CD14-positive monocyte (primary cell): Measurements from ENCODE around the gene CDRT15. TPM values are rescaled to one million over a fixed set of nuclear protein-coding genes. Genes with fewer than 3 reads are reported as not detected.

Source experiments
- DNase-seq, 3 donors: peaks; one replicate each; pipeline ENCODE4 v3.0.0-alpha.2; 2011 to 2022
- H2AFZ ChIP-seq: 2 replicates; pipeline ENCODE4 v1.6.0; 2012; ENCODE audit warnings: mild to moderate bottlenecking, low read depth, low read length, inconsistent platforms; ENCODE audit not compliant: insufficient read depth, poor library complexity, severe bottlenecking
- H3K27ac ChIP-seq, 2 donors: 1 replicate in 1 of 2; 2 replicates in 1 of 2; pipeline ENCODE4 v1.5.1; 2012 to 2013; ENCODE audit warnings: low read length in 2 of 2, control low read depth in 1 of 2, inconsistent platforms in 1 of 2, low read depth in 1 of 2, mild to moderate bottlenecking in 1 of 2
- H3K27me3 ChIP-seq, 2 donors: one replicate each; pipeline versions ENCODE4 v1.6.0 to v1.6.1; 2011 to 2013; ENCODE audit warnings: low read length in 2 of 2; ENCODE audit not compliant: control insufficient read depth in 2 of 2, insufficient read depth in 2 of 2
- H3K36me3 ChIP-seq, 2 donors: replicated peaks in 1 of 2; 1 replicate in 1 of 2; 2 replicates in 1 of 2; pipeline versions ENCODE4 v1.5.1 to v1.6.1; 2012 to 2013; ENCODE audit warnings: low read length in 2 of 2, control low read depth in 1 of 2, inconsistent platforms in 1 of 2, mild to moderate bottlenecking in 1 of 2; ENCODE audit not compliant: insufficient read depth in 2 of 2, control insufficient read depth in 1 of 2
- H3K4me1 ChIP-seq, 2 donors: 1 replicate in 1 of 2; 2 replicates in 1 of 2; pipeline versions ENCODE4 v1.5.1 to v1.6.1; 2012 to 2013; ENCODE audit warnings: low read length in 2 of 2, control low read depth in 1 of 2, inconsistent platforms in 1 of 2, mild to moderate bottlenecking in 1 of 2, moderate library complexity in 1 of 2; ENCODE audit not compliant: insufficient read depth in 2 of 2, control insufficient read depth in 1 of 2
- H3K4me2 ChIP-seq: replicated peaks from 2 replicates; pipeline ENCODE3; 2012; ENCODE audit warnings: low read length, moderate library complexity, mild to moderate bottlenecking; ENCODE audit not compliant: poor library complexity, severe bottlenecking; ENCODE audit errors: extremely low read depth
- H3K4me3 ChIP-seq, 3 experiments: fragments of 200-600 bp in 1 of 3; sonication (generic) in 1 of 3; replicated peaks in 1 of 3; 1 replicate in 2 of 3; 2 replicates in 1 of 3; pipeline ENCODE4 v1.5.1; 2011 to 2013; ENCODE audit warnings: low read length in 3 of 3, mild to moderate bottlenecking in 3 of 3, control low read depth in 2 of 3, low read depth in 2 of 3, inconsistent platforms in 1 of 3, moderate library complexity in 1 of 3
- H3K79me2 ChIP-seq: 2 replicates; pipeline ENCODE4 v1.6.0; 2012; ENCODE audit warnings: mild to moderate bottlenecking, control low read depth, inconsistent platforms, low read length, moderate library complexity; ENCODE audit not compliant: insufficient read depth
- H3K9ac ChIP-seq: 2 replicates; pipeline ENCODE4 v1.6.0; 2017; ENCODE audit warnings: low read length, mild to moderate bottlenecking; ENCODE audit not compliant: insufficient read depth, poor library complexity, severe bottlenecking
- H3K9me3 ChIP-seq, 2 donors: replicated peaks in 1 of 2; 1 replicate in 1 of 2; 2 replicates in 1 of 2; pipeline versions ENCODE4 v1.5.1 to v1.6.1; 2012 to 2013; ENCODE audit warnings: low read length in 2 of 2, control low read depth in 1 of 2; ENCODE audit not compliant: control insufficient read depth in 1 of 2, insufficient read depth in 1 of 2
- H4K20me1 ChIP-seq: 2 replicates; pipeline ENCODE4 v1.6.0; 2012; ENCODE audit warnings: mild to moderate bottlenecking, low read length, control low read depth, moderate library complexity; ENCODE audit not compliant: insufficient read depth
- H3K27ac Mint-ChIP-seq, 7 donors: one replicate each; pipeline ENCODE4 v1.8.0; 2020; ENCODE audit warnings: mild to moderate bottlenecking in 7 of 7, mixed read lengths in 7 of 7, moderate library complexity in 6 of 7, inconsistent platforms in 2 of 7
- H3K27me3 Mint-ChIP-seq, 3 donors: one replicate each; pipeline ENCODE4 v1.8.0; 2021 to 2022; ENCODE audit warnings: low read depth in 3 of 3, mild to moderate bottlenecking in 3 of 3, mixed read lengths in 3 of 3, moderate library complexity in 3 of 3, inconsistent platforms in 1 of 3
- H3K36me3 Mint-ChIP-seq, 2 donors: one replicate each; pipeline ENCODE4 v1.8.0; 2020; ENCODE audit warnings: mixed read lengths in 2 of 2, inconsistent platforms in 1 of 2, mild to moderate bottlenecking in 1 of 2
- H3K4me1 Mint-ChIP-seq: one replicate; pipeline ENCODE4 v1.8.0; 2020; ENCODE audit warnings: mild to moderate bottlenecking, mixed read lengths
- H3K4me3 Mint-ChIP-seq, 2 donors: one replicate each; pipeline ENCODE4 v1.8.0; 2020; ENCODE audit warnings: mild to moderate bottlenecking in 2 of 2, mixed read lengths in 2 of 2, moderate library complexity in 1 of 2
- H3K9me3 Mint-ChIP-seq, 7 donors: one replicate each; pipeline ENCODE4 v1.8.0; 2020 to 2022; ENCODE audit warnings: mixed read lengths in 7 of 7, mild to moderate bottlenecking in 6 of 7, moderate library complexity in 6 of 7, inconsistent platforms in 2 of 7
- CTCF ChIP-seq: fragments of 200-600 bp; IDR thresholded peaks from one replicate; pipeline ENCODE4 v1.8.0; 2022; ENCODE audit warnings: antibody characterized with exemption, mild to moderate bottlenecking
- WGBS: methylation state at CpG from one replicate; pipeline ENCODE4 v1.1.5; 2013; ENCODE audit warnings: missing lambda C conversion rate; ENCODE audit not compliant: insufficient coverage; 5-methylcytosine and 5-hydroxymethylcytosine counted together
- intact Hi-C, 2 donors: fragments of 100-400 bp; cut with micrococcal nuclease; formaldehyde crosslinking; loops; one replicate each; pipeline versions ENCODE4 v1.15.0 to v1.15.1; 2023
- polyA plus RNA-seq, 3 donors: library from polyadenylated mRNA; depleted of rRNA in 1 of 3; unstranded in 2 of 3; stranded (reverse) in 1 of 3; fragments of 300-500 nt in 2 of 3; fragments of >200 nt in 1 of 3; fragmentation: Illumina TruSeq in 2 of 3; gene quantifications; 1 replicate in 2 of 3; 2 replicates in 1 of 3; pipeline ENCODE4 v1.2.3, GENCODE V29; 2012 to 2021

Gene CDRT15
- polyA plus RNA-seq, 3 donors: not detected

- Histone ChIP-seq H3K79me2 (no peaks in the 10 kb centered on the region), H3K27ac (peak overlapping the region in 1 of 2 donors; percentile 60), H3K4me2 (no peak overlapping the region), H3K4me1 (peaks cover 9 to 12% of the 10 kb centered on the region in 2 donors), H3K4me3 (no peak overlapping the region), H4K20me1 (no peaks in the 10 kb centered on the region), H3K27me3 (no peaks in the 10 kb centered on the region), H3K9ac (no peak overlapping the region), H3K9me3 (no peaks in the 10 kb centered on the region), H2AFZ (no peak overlapping the region), H3K36me3 (peaks cover 4 to 48% of the 10 kb centered on the region in 2 donors)
- H3K4me3 Mint-ChIP-seq: no peak overlapping the region
- DNase-seq: no peak
- peaks cover 56 to 63% of the 10 kb centered on the region in 2 donors for H3K36me3 Mint-ChIP-seq
- H3K9me3 Mint-ChIP-seq: peaks cover 0 to 2% (median 0%) of the 10 kb centered on the region in 7 donors
- H3K27me3 Mint-ChIP-seq: peaks cover 0 to 4% (median 3%) of the 10 kb centered on the region in 3 donors
- peak overlapping the region in 5 of 7 donors; percentile 35 to 93 (median 82) for H3K27ac Mint-ChIP-seq
- intact Hi-C loops: no loop called here
- 95% methylated on average over 4 of the region's 10 CpGs for WGBS
- H3K4me1 Mint-ChIP-seq: peaks cover 22% of the 10 kb centered on the region
- no peak for TF ChIP-seq CTCF
Observed at GRCh38 chr17:14202388-14203166, 34.1 kb downstream of the CDRT15 start.

- no CpG with 5 or more reads among the region's 4 CpGs for WGBS
- H3K36me3 Mint-ChIP-seq: peaks cover 51 to 63% of the 10 kb centered on the region in 2 donors
- H3K4me2 ChIP-seq: no peak overlapping the region
- peaks cover 9 to 12% of the 10 kb centered on the region in 2 donors for H3K4me1 ChIP-seq
- H3K9me3 Mint-ChIP-seq: peaks cover 0 to 2% (median 0%) of the 10 kb centered on the region in 7 donors
- no peaks in the 10 kb centered on the region for H3K79me2 ChIP-seq
- peaks cover 7 to 44% of the 10 kb centered on the region in 2 donors for H3K36me3 ChIP-seq
- DNase-seq: peak in 2 of 3 donors; percentile 16 to 31
- H3K4me3 Mint-ChIP-seq: no peak overlapping the region
- H3K27ac Mint-ChIP-seq: peak overlapping the region; percentile 9 to 93 (median 76)
- H4K20me1 ChIP-seq: no peaks in the 10 kb centered on the region
- peak overlapping the region in 1 of 2 donors; percentile 60 for H3K27ac ChIP-seq
- no peak for TF ChIP-seq CTCF
- peaks cover 22% of the 10 kb centered on the region for H3K4me1 Mint-ChIP-seq
- no peaks in the 10 kb centered on the region for H3K27me3 ChIP-seq
- peaks cover 0 to 4% (median 3%) of the 10 kb centered on the region in 3 donors for H3K27me3 Mint-ChIP-seq
- H3K9me3 ChIP-seq: no peaks in the 10 kb centered on the region
- no peak overlapping the region for H2AFZ ChIP-seq
- H3K9ac ChIP-seq: no peak overlapping the region
- no peak overlapping the region for H3K4me3 ChIP-seq
- intact Hi-C loops: no loop called here
Observed at GRCh38 chr17:14201988-14202380, 34.7 kb downstream of the CDRT15 start.
